Measurements from ENCODE around the gene AURKA. TPM values are rescaled to one million over a fixed set of nuclear protein-coding genes. Genes with fewer than 3 reads are reported as not detected.
"Not testable (repeated sequence)": the region's sequence is repeated elsewhere in the genome, so short reads cannot be mapped to it uniquely, and the experiment has no call there.

AURKA gene
- total RNA-seq, 1 donor from 2014 or later: 1.6 TPM

GRCh38 chr20:56360133-56360907 is 31.7 kb downstream of the AURKA start:
- peak; percentile 77 for DNase-seq (ENCODE audit: low spot score)
- peak; percentile 68 for ATAC-seq

GRCh38 chr20:56359212-56360132 is 32.5 kb downstream of the AURKA start:
- DNase-seq (ENCODE audit: low spot score): peak; percentile 63
- ATAC-seq: peak; percentile 59

- DNase-seq (ENCODE audit: low spot score): peak; percentile 93
- peak; percentile 92 for ATAC-seq
Observed at GRCh38 chr20:56358600-56359211, 33.3 kb downstream of the AURKA start, which contains the start of gene FAM210B. FAM210B (plus strand) TSS chr20:56358974; CDS start chr20:56359006, 32 bp downstream.

- ATAC-seq: no peak
- no peak for DNase-seq (ENCODE audit: low spot score)
Observed at GRCh38 chr20:56358070-56358469, 33.9 kb downstream of the AURKA start.

GRCh38 chr20:56353356-56353755 is 38.7 kb downstream of the AURKA start:
- DNase-seq (ENCODE audit: low spot score): no peak

GRCh38 chr20:56352345-56353055 is 39.5 kb downstream of the AURKA start:
- DNase-seq (ENCODE audit: low spot score): no peak
- ATAC-seq: no peak

More at GRCh38 chr20:56353356-56353755, 38.7 kb downstream of the AURKA start:
- no peak for ATAC-seq

GRCh38 chr20:56350842-56351241 is 41.2 kb downstream of the AURKA start:
- no peak for ATAC-seq

GRCh38 chr20:56348746-56349145 is 43.3 kb downstream of the AURKA start:
- ATAC-seq: no peak
- DNase-seq (ENCODE audit: low spot score): no peak

More at GRCh38 chr20:56350842-56351241, 41.2 kb downstream of the AURKA start:
- no peak for DNase-seq (ENCODE audit: low spot score)

GRCh38 chr20:56348305-56348693 is 43.7 kb downstream of the AURKA start:
- DNase-seq (ENCODE audit: low spot score) (peak; percentile 54), ATAC-seq (peak; percentile 87)

GRCh38 chr20:56347628-56348304 is 44.2 kb downstream of the AURKA start:
- no peak for DNase-seq (ENCODE audit: low spot score)

GRCh38 chr20:56345911-56346310 is 46.1 kb downstream of the AURKA start:
- DNase-seq (ENCODE audit: low spot score): no peak
- no peak for ATAC-seq

More at GRCh38 chr20:56347628-56348304, 44.2 kb downstream of the AURKA start:
- ATAC-seq: no peak

GRCh38 chr20:56343861-56344381 is 48.1 kb downstream of the AURKA start:
- DNase-seq (ENCODE audit: low spot score) (peak; percentile 54), ATAC-seq (peak; percentile 80)

- no peak for ATAC-seq
- no peak for DNase-seq (ENCODE audit: low spot score)
Observed at GRCh38 chr20:56342783-56343182, 49.2 kb downstream of the AURKA start.

- ATAC-seq; DNase-seq (ENCODE audit: low spot score): not testable (repeated sequence)
Observed at GRCh38 chr20:56336709-56337108, 55.3 kb downstream of the AURKA start.

GRCh38 chr20:56328861-56329260 is 63.2 kb downstream of the AURKA start:
- ATAC-seq (no peak), DNase-seq (ENCODE audit: low spot score) (no peak)

GRCh38 chr20:56324806-56325205 is 67.2 kb downstream of the AURKA start:
- ATAC-seq: no peak
- no peak for DNase-seq (ENCODE audit: low spot score)

GRCh38 chr20:56323656-56324055 is 68.4 kb downstream of the AURKA start:
- no peak for DNase-seq (ENCODE audit: low spot score)
- no peak for ATAC-seq

- DNase-seq (ENCODE audit: low spot score) (no peak), ATAC-seq (no peak)
Observed at GRCh38 chr20:56323206-56323605, 68.8 kb downstream of the AURKA start.

GRCh38 chr20:56322681-56323080 is 69.3 kb downstream of the AURKA start:
- no peak for ATAC-seq
- DNase-seq (ENCODE audit: low spot score): no peak

Measured in left lobe of liver (tissue), 2 donors.